HT-29 (cell line): ENCODE measurements around the gene MOB3B. TPM values are rescaled to one million over a fixed set of nuclear protein-coding genes. Genes with fewer than 3 reads are reported as not detected.

Experiments used
- DNase-seq: peaks from one replicate; pipeline ENCODE4 v3.0.0-alpha.2; 2015; ENCODE audit warnings: low spot score
- total RNA-seq: library from RNA; depleted of rRNA; stranded (reverse); fragments of >200 nt; shearing (Covaris generic); gene quantifications from 2 replicates; pipeline ENCODE4 v1.2.3, GENCODE V29; 2014

The MOB3B gene
- total RNA-seq, 1 experiment from 2014 or later = 3.1 TPM

DNA sequence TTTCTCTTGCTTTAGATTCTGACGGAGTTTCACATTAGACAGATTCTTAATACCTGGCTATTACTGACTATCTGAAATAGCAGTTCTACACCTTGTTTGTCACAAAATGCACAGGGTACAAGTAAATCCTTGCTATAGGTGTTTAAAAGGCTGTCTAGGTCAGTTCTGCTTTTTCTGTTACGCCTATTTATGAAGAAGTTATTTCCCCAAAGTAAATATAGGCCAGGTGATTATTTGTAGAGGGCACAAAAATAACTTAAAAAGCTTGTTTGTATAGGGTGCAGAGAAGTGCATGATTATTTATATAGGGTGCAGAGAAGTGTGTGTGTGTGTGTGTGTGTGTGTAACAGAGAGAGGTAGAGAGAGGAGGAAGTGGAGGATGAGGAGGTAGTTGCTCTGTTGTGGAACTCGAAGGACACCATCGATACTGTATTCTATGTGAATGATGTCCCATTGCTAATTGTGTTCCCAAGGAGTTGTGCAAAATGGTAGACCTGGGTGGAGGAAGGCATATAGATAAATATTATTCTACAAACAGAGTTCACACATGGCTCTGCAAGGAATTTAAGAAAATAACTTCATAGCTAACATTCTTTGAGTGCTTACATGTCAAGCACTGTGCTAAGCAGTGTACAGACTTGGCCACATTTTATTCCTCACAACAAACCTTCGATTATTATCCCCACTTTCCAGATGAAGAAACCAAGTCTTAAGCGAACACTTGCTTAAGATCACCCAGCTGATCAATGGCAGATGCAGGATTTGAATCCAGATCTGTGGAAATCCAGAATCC is 136.4 kb downstream of the MOB3B start:
- DNase-seq = no peak

DNA sequence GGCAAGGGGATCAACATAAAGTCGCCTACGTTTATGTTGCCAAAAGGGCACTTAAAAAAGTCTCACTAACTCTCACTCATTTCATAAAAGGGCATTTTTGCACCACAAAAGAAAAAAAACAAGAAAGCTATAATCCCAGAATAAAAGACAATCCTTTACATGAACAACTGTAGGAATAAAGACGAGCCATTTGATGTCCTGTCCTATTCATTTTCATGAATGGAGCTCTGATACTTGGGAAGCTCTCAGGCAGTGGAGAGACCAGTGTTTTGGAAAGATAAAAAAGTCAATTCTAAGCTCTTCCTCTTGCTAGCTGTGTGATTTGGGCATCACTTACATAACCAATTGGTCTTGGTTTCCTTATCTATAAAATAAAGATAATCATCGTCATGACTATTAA is 137.2 kb downstream of the MOB3B start:
- no peak for DNase-seq

GRCh38 chr9:27391040-27391895 is 138.3 kb downstream of the MOB3B start:
- DNase-seq = no peak

DNA sequence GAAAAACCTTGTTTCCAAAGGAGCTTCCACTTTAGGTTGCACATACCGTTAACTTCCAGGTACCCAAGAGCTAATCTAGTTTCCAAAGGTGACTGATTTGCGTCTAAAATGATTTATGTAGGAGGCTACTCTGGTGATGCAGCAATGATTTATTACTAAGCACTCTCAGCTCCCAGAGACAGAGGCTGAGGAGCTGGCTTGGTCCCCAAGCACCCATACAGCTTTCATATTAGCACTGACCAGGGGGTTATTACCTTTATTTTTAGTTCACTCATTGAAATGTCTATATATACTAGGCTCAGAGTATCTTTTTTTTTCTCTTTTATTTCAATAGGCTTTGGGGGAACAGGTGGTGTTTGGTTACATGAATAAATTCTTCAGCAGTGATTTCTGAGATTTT is 141.5 kb downstream of the MOB3B start:
- no peak for DNase-seq

GRCh38 chr9:27387722-27388121 is 141.9 kb downstream of the MOB3B start:
- no peak for DNase-seq

DNA sequence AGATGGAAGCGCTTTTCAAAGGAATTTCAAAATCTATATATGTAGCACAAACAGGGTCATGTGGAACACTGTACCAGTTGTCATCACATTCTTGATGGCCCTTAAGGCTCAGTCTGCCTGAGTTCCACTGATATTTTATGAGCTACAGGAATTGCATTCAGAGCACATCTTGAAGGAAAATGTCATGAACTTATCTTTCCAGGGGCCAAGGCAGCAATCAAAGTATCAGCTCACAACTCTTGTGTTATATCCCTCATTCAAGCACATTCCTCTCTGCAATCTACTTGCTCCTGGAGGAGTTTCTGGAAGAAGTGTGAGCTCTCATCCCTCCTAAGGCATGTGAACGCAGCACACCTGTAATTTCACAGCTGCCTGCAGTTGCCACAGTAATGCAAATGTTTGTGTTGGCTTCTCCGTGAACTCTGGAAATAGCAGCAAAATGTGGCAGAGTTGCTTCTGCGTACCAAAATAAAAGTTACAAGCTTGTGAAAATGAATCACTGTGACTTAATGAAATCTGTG is 143.0 kb downstream of the MOB3B start:
- DNase-seq = peak; percentile 63

- peak; percentile 62 for DNase-seq
Observed at GRCh38 chr9:27385606-27386322, 143.8 kb downstream of the MOB3B start.

- no peak for DNase-seq
Observed at GRCh38 chr9:27384262-27385014, 145.2 kb downstream of the MOB3B start.

- no peak for DNase-seq
Observed at GRCh38 chr9:27383524-27383923, 146.1 kb downstream of the MOB3B start.

DNA sequence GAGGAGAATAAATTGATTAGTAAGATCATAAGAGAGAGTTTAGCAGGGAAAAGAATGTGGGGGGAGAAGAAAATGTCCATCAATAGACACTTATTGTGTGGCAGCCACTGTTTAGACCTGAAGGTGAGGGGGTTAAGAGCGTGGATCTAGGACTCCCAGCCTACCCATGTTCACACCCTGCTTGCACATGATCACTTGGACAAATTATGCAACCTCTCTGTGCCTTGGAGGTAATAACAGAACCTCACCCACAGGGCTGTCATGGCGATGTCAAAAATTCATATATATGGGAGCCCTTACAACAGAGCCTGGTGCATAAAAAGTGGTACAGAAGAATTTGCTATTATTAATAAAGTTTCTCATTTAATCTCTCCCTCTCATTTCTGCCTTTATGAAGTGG is 146.6 kb downstream of the MOB3B start:
- no peak for DNase-seq

GRCh38 chr9:27382308-27382707 is 147.3 kb downstream of the MOB3B start:
- peak; percentile 48 for DNase-seq

- DNase-seq = peak; percentile 59
Observed at GRCh38 chr9:27379311-27380251, 150.0 kb downstream of the MOB3B start.

- DNase-seq = no peak
Observed at GRCh38 chr9:27377811-27378456, 151.7 kb downstream of the MOB3B start.

DNA sequence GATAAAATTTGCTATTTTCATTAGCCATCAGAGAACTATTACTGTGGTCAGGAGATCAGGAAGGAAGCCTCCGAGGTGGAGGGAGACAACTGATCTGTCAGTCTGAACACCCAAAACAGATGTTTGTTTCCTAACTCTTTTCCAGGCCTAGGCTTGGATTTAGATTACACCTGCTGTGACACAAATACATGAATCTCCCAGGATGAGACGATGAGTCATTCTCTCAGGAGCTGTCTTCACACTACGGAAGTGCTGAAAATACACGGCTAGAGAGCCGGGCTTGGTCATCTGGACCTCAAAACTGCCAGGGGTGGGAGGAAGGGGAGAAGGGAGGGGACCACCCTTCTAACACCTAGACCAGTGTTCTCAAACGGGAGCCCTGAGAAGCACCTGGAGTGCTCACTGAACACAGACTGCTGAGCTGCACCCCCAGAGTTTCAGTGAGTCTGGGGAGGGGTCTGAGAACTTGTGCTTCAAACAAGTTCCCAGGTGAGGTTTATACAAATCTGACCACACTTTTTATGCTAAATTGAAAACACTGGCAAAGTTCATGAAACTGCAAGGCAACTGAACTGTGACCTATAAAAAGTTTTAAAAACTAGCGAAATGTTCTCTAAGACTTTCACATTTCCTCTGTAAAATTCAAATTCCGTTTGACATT is 152.3 kb downstream of the MOB3B start:
- peak; percentile 34 for DNase-seq

DNA sequence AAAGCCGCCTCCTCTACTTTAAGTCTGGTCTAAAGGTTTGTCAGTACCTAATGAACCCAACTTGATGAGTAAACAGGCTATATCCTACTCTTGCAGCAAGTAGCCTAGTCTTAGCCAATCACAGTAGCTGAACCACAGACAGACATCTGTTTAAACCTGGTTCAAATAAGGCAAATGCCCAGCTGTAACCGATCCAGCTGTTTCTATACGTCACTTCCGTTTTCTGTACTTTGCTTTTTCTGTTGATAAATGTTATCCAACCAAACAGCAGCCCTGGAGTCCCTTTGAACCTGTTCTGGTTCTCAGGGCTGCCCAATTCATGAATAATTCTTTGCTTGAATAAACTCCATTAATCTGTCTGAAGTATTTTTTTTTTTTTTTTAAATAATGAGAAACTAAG is 155.8 kb downstream of the MOB3B start:
- DNase-seq = no peak

DNA sequence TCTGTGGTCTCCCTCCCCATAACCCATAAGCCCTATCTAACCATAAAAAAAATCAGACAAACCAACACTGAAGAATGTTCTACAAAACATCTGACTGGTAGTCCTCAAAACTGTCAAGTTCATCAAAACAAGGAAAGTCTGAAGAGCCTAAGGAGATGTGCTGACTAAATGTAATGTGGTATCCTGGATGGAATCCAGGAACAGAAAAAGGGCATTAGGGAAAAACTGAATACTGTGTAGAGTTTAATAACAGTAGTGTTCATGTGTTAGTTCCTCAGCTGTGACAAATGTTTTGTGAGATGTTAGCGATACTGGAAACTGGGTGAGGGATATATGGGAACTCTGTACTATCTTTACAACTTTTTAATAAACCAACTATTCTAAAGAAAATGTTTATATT is 157.0 kb downstream of the MOB3B start:
- no peak for DNase-seq

DNA sequence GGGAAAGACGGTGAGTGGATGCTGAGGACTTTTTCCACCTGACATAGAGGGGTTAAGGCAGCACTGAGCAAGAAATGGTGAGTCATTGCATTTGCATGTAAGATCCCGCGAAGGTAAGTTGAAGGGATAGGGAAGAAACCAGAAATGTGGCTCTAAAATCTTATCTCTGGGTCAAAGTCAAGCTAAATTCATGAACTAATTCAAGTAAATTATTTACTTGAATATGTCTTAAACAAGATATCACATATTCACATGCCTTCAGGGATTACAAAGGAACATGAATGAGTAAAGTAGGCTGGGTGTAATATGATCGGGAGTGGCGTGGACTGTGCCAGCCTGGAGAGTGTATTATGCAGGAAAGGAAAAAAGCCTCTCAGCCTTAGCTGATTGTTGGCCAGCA is 158.2 kb downstream of the MOB3B start:
- peak; percentile 66 for DNase-seq

- no peak for DNase-seq
Observed at GRCh38 chr9:27369591-27369990, 160.0 kb downstream of the MOB3B start.
